Hepatocyte (in vitro differentiated cells): ENCODE data around the gene TOX2. TPM values are rescaled to one million over a fixed set of nuclear protein-coding genes. Genes with fewer than 3 reads are reported as not detected.

Experiments used
- DNase-seq: peaks from one replicate; pipeline ENCODE4 v3.0.0-alpha.2; 2016; ENCODE audit warnings: low spot score
- H2AFZ ChIP-seq: fragments of 200-600 bp; sonication (generic); 2 replicates; pipeline ENCODE4 v1.6.0; 2016; ENCODE audit warnings: antibody characterized with exemption, mild to moderate bottlenecking
- H3K27ac ChIP-seq: fragments of 200-600 bp; sonication (generic); 2 replicates; pipeline ENCODE4 v1.5.1; 2016; ENCODE audit warnings: mild to moderate bottlenecking
- H3K27me3 ChIP-seq: fragments of 200-600 bp; sonication (generic); 2 replicates; pipeline ENCODE4 v1.6.1; 2016
- H3K36me3 ChIP-seq: fragments of 200-600 bp; sonication (generic); replicated peaks from 2 replicates; pipeline ENCODE4 v1.5.1; 2016; ENCODE audit warnings: low read depth; ENCODE audit not compliant: insufficient read depth
- H3K4me1 ChIP-seq: fragments of 200-600 bp; sonication (generic); 2 replicates; pipeline ENCODE4 v1.5.1; 2016; ENCODE audit warnings: mild to moderate bottlenecking, moderate library complexity; ENCODE audit not compliant: insufficient read depth
- H3K4me2 ChIP-seq: fragments of 200-600 bp; sonication (generic); 2 replicates; pipeline ENCODE4 v1.6.0; 2016
- H3K4me3 ChIP-seq: fragments of 200-600 bp; sonication (generic); 2 replicates; pipeline ENCODE4 v1.5.1; 2016; ENCODE audit warnings: mild to moderate bottlenecking
- H3K79me2 ChIP-seq: fragments of 200-600 bp; sonication (generic); 2 replicates; pipeline ENCODE4 v1.6.0; 2017; ENCODE audit warnings: mild to moderate bottlenecking
- H3K9me2 ChIP-seq: fragments of 200-600 bp; sonication (generic); replicated peaks from 2 replicates; pipeline ENCODE4 v1.6.0; 2017; ENCODE audit warnings: mild to moderate bottlenecking; ENCODE audit not compliant: insufficient read depth
- H3K9me3 ChIP-seq: fragments of 200-600 bp; sonication (generic); 2 replicates; pipeline ENCODE4 v1.5.1; 2016; ENCODE audit warnings: low read depth, mild to moderate bottlenecking
- H4K20me1 ChIP-seq: fragments of 200-600 bp; sonication (generic); 2 replicates; pipeline ENCODE4 v1.6.0; 2016; ENCODE audit warnings: mild to moderate bottlenecking; ENCODE audit not compliant: insufficient read depth, poor library complexity, severe bottlenecking
- CTCF ChIP-seq: fragments of 200-600 bp; sonication (generic); IDR thresholded peaks from 2 replicates; pipeline ENCODE4 v1.5.1; 2016; ENCODE audit warnings: antibody characterized with exemption, mild to moderate bottlenecking; ENCODE audit not compliant: poor library complexity
- EZH2 ChIP-seq: fragments of 200-600 bp; sonication (generic); IDR thresholded peaks from 2 replicates; pipeline ENCODE4 v1.6.1; 2016; ENCODE audit warnings: antibody characterized with exemption, mild to moderate bottlenecking, borderline replicate concordance
- EZH2phosphoT487 ChIP-seq: fragments of 200-600 bp; sonication (generic); IDR thresholded peaks from one replicate; pipeline ENCODE4 v1.6.1; 2018; ENCODE audit warnings: antibody characterized with exemption, mild to moderate bottlenecking, low read depth, moderate library complexity; ENCODE audit not compliant: unreplicated experiment, severe bottlenecking
- WGBS: methylation state at CpG from one replicate; pipeline ENCODE4 v1.1.6; 2016; ENCODE audit warnings: low lambda C conversion rate; ENCODE audit errors: missing lambda C conversion rate; 5-methylcytosine and 5-hydroxymethylcytosine counted together
- polyA plus RNA-seq: library from polyadenylated mRNA; unstranded; fragments of >200 nt; fragmentation: Nextera tagmentation; extraction: Ambion mirVana; gene quantifications from 2 replicates; pipeline ENCODE4 v1.2.1, GENCODE V29; 2016
- total RNA-seq: library from RNA; depleted of rRNA; stranded (reverse); fragments of >200 nt; gene quantifications from 2 replicates; pipeline ENCODE4 v1.2.3, GENCODE V29; 2014

Gene TOX2
- total and polyA plus RNA-seq, 2 experiments from 2014 or later: 0.87 to 12.1 TPM

- Histone ChIP-seq H3K9me3 (no peaks in the 10 kb centered on the region), H3K4me1 (peaks cover 6% of the 10 kb centered on the region), H3K27ac (no peak overlapping the region), H2AFZ (no peak overlapping the region), H3K27me3 (no peaks in the 10 kb centered on the region), H3K9me2 (no peaks in the 10 kb centered on the region), H3K36me3 (no peaks in the 10 kb centered on the region), H3K4me3 (no peak overlapping the region), H3K79me2 (no peaks in the 10 kb centered on the region), H3K4me2 (no peak overlapping the region), H4K20me1 (no peaks in the 10 kb centered on the region)
- no peak for TF ChIP-seq EZH2phosphoT487
- TF ChIP-seq EZH2: no peak
- no peak for TF ChIP-seq CTCF
- no peak for DNase-seq
- WGBS: 74% methylated on average over 18 of the region's 18 CpGs
Observed at GRCh38 chr20:43961541-43962471, 47.2 kb downstream of the TOX2 start.

GRCh38 chr20:43962530-43962929, 47.9 kb downstream of the TOX2 start:
- Histone ChIP-seq H3K36me3 (no peaks in the 10 kb centered on the region), H3K27ac (no peak overlapping the region), H3K4me2 (no peak overlapping the region), H4K20me1 (no peaks in the 10 kb centered on the region), H3K79me2 (no peaks in the 10 kb centered on the region), H3K4me3 (no peak overlapping the region), H3K27me3 (no peaks in the 10 kb centered on the region), H3K4me1 (peaks cover 6% of the 10 kb centered on the region), H2AFZ (no peak overlapping the region), H3K9me3 (no peaks in the 10 kb centered on the region), H3K9me2 (no peaks in the 10 kb centered on the region)
- WGBS: 90% methylated on average over 4 of the region's 4 CpGs
- DNase-seq: no peak
- TF ChIP-seq EZH2phosphoT487 (no peak), CTCF (no peak), EZH2 (no peak)

GRCh38 chr20:43963233-43963632, 48.6 kb downstream of the TOX2 start:
- H3K79me2 ChIP-seq: no peaks in the 10 kb centered on the region
- no peaks in the 10 kb centered on the region for H3K36me3 ChIP-seq
- no peak overlapping the region for H3K4me3 ChIP-seq
- no peaks in the 10 kb centered on the region for H4K20me1 ChIP-seq
- TF ChIP-seq EZH2: no peak
- no peak for TF ChIP-seq CTCF
- no peak for TF ChIP-seq EZH2phosphoT487
- H3K9me2 ChIP-seq: no peaks in the 10 kb centered on the region
- H2AFZ ChIP-seq: no peak overlapping the region
- no peaks in the 10 kb centered on the region for H3K27me3 ChIP-seq
- peak; percentile 21 for DNase-seq
- no peak overlapping the region for H3K4me2 ChIP-seq
- 83% methylated on average over 5 of the region's 5 CpGs for WGBS
- H3K27ac ChIP-seq: no peak overlapping the region
- H3K9me3 ChIP-seq: no peaks in the 10 kb centered on the region
- H3K4me1 ChIP-seq: peaks cover 6% of the 10 kb centered on the region
